Colon (tissue), 2 donors: Measurements from ENCODE around the gene ZNF263.

Source experiments
- FAIRE-seq: peaks from 2 replicates; lab custom pipeline; 2012; peaks lifted over from hg19 to GRCh38; lab: Jason Lieb, UNC
- donor health status: control.
- donor health status: control.

The ZNF263 gene

DNA sequence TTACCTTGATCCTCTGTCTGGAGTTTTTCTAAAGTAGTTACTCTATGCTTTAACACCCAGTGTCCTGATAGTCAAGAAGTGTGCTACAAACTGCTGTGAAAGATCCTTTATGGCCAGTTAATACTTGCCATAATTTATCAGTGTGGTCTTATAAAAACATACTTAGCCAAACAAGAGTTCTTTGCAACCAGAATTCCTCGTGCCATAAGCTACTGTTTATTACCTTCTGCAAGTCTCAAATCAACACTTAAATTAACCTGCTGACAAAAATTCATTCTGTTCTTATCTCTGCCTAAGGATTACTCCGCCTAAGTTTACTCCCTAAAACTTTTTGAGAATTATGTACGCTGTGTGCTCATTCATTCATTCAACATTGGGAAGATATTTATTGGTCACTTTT is 44.8 kb downstream of the ZNF263 start:
- FAIRE-seq = no peak

GRCh38 chr16:3328643-3329042 is 45.4 kb downstream of the ZNF263 start:
- no peak for FAIRE-seq
